ENCODE measurements around the gene SYPL1. TPM values are rescaled to one million over a fixed set of nuclear protein-coding genes. Genes with fewer than 3 reads are reported as not detected.
"Not testable (repeated sequence)": the region's sequence is repeated elsewhere in the genome, so short reads cannot be mapped to it uniquely, and the experiment has no call there.

The SYPL1 gene
- total RNA-seq, 2 donors from 2014 or later: 68.5 to 89.1 TPM

GRCh38 chr7:106143711-106144337 is 31.7 kb upstream of the SYPL1 start:
- Histone ChIP-seq H3K27me3 (no peaks in the 10 kb centered on the region), H3K4me3 (no peak overlapping the region), H3K9me3 (no peaks in the 10 kb centered on the region), H3K4me1 (peaks cover 0 to 6% of the 10 kb centered on the region in 2 donors), H3K27ac (no peak overlapping the region), H3K36me3 (no peaks in the 10 kb centered on the region)
- DNase-seq (ENCODE audit: low spot score): no peak
- TF ChIP-seq CTCF (IDR thresholded peaks at IDR 0.05): no peak

- no peak overlapping the region for H3K27ac ChIP-seq
- H3K9me3 ChIP-seq: no peaks in the 10 kb centered on the region
- no peak for TF ChIP-seq CTCF (IDR thresholded peaks at IDR 0.05)
- H3K4me1 ChIP-seq: peaks cover 0 to 6% of the 10 kb centered on the region in 2 donors
- DNase-seq (ENCODE audit: low spot score): no peak
- no peaks in the 10 kb centered on the region for H3K27me3 ChIP-seq
- no peak overlapping the region for H3K4me3 ChIP-seq
- no peaks in the 10 kb centered on the region for H3K36me3 ChIP-seq
Measured at GRCh38 chr7:106142136-106142535, 30.0 kb upstream of the SYPL1 start.

- no peaks in the 10 kb centered on the region for H3K27me3 ChIP-seq
- no peaks in the 10 kb centered on the region for H3K9me3 ChIP-seq
- no peak for DNase-seq (ENCODE audit: low spot score)
- H3K4me1 ChIP-seq: peaks cover 0 to 6% of the 10 kb centered on the region in 2 donors
- no peak overlapping the region for H3K4me3 ChIP-seq
- no peaks in the 10 kb centered on the region for H3K36me3 ChIP-seq
- H3K27ac ChIP-seq: peak overlapping the region; percentile 54 to 78
- no peak for TF ChIP-seq CTCF (IDR thresholded peaks at IDR 0.05)
Measured at GRCh38 chr7:106140406-106141173, 28.5 kb upstream of the SYPL1 start.

GRCh38 chr7:106139265-106140251 is 27.4 kb upstream of the SYPL1 start:
- TF ChIP-seq CTCF (IDR thresholded peaks at IDR 0.05): no peak
- no peak for DNase-seq (ENCODE audit: low spot score)

GRCh38 chr7:106138776-106139175 is 26.7 kb upstream of the SYPL1 start:
- Histone ChIP-seq H3K4me1 (peaks cover 0 to 6% of the 10 kb centered on the region in 2 donors), H3K9me3 (no peaks in the 10 kb centered on the region), H3K27ac (no peak overlapping the region), H3K4me3 (no peak overlapping the region), H3K36me3 (no peaks in the 10 kb centered on the region), H3K27me3 (no peaks in the 10 kb centered on the region)
- DNase-seq (ENCODE audit: low spot score): no peak
- TF ChIP-seq CTCF (IDR thresholded peaks at IDR 0.05): no peak

More at GRCh38 chr7:106139265-106140251, 27.4 kb upstream of the SYPL1 start:
- Histone ChIP-seq H3K9me3 (no peaks in the 10 kb centered on the region), H3K36me3 (no peaks in the 10 kb centered on the region), H3K27me3 (no peaks in the 10 kb centered on the region), H3K27ac (peak overlapping the region; percentile 54 to 78), H3K4me3 (no peak overlapping the region), H3K4me1 (peaks cover 0 to 6% of the 10 kb centered on the region in 2 donors)

GRCh38 chr7:106138181-106138580 is 26.1 kb upstream of the SYPL1 start:
- H3K27me3 ChIP-seq; H3K36me3 ChIP-seq; H3K4me1 ChIP-seq; DNase-seq (ENCODE audit: low spot score); H3K9me3 ChIP-seq; H3K4me3 ChIP-seq; H3K27ac ChIP-seq: not testable (repeated sequence)

Measured in right atrium auricular region (tissue), 2 donors.